GM12801 (cell line): Measurements from ENCODE around the gene ITGA11.

Experiments
- TF ChIP-seq, protein P1 (sequence below): IDR thresholded peaks from one replicate; pipeline ENCODE4 v1.5.1; 2011; ENCODE audit warnings: control low read depth; ENCODE audit not compliant: insufficient read length; ENCODE audit errors: extremely low read depth

The ITGA11 gene

DNA sequence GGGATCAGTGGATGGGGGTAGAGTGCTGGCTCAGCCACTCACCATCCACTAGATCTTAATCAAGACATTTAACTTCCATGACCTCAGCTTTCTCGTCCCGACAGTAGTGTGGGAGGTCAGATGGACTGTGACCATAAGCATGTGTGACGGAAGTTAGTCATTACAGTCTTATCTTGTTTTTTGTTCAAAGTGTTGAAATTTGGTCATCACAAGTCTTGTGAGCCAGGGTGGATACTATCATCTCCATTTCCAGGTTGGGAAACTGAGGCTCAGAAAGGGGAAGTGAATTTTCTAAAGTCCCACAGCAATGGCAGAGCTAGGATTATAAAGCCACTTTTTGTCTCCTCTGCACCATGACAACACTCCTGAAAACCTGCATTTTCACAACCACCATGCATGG is 32.0 kb upstream of the ITGA11 start:
- TF ChIP-seq, protein P1, sequence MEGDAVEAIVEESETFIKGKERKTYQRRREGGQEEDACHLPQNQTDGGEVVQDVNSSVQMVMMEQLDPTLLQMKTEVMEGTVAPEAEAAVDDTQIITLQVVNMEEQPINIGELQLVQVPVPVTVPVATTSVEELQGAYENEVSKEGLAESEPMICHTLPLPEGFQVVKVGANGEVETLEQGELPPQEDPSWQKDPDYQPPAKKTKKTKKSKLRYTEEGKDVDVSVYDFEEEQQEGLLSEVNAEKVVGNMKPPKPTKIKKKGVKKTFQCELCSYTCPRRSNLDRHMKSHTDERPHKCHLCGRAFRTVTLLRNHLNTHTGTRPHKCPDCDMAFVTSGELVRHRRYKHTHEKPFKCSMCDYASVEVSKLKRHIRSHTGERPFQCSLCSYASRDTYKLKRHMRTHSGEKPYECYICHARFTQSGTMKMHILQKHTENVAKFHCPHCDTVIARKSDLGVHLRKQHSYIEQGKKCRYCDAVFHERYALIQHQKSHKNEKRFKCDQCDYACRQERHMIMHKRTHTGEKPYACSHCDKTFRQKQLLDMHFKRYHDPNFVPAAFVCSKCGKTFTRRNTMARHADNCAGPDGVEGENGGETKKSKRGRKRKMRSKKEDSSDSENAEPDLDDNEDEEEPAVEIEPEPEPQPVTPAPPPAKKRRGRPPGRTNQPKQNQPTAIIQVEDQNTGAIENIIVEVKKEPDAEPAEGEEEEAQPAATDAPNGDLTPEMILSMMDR = no peak

DNA sequence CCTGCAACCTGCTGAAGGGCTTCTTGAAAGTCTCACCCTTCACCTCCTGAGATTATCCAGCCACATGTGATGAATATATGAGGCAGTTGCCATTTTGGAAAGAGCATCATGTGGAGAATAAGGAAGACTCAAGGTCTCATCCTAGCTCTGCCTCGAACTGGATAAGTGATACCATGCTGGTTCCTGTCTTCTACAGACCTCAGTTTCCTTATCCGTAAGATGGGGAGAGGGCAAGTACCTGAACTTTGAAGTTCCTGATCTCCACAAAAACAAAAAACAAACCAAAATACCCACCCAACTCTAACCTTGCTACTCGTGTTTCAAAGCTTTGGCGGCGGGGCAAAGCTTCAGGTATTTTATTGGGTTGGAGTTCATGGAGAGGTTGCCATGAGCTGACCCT is 31.5 kb upstream of the ITGA11 start:
- TF ChIP-seq, protein P1 = no peak

DNA sequence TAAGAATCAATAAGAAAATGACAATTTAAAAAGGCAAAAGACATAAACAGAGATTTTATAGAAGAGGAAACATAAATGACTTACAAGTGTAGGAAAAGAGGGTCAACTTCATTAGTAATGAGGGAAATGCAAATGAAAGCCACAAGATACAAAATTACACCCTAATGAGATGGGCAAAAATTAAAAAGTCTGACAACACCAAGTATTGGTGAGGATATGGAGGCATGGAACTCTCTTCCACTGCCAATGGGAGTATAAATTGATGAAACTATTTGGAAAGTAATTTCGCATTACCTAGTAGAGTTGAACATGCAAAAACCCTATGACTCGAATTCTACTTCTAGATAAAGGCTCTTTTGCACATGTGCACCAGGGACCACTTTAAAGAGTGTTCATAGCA is 28.2 kb upstream of the ITGA11 start:
- TF ChIP-seq, protein P1 = no peak

DNA sequence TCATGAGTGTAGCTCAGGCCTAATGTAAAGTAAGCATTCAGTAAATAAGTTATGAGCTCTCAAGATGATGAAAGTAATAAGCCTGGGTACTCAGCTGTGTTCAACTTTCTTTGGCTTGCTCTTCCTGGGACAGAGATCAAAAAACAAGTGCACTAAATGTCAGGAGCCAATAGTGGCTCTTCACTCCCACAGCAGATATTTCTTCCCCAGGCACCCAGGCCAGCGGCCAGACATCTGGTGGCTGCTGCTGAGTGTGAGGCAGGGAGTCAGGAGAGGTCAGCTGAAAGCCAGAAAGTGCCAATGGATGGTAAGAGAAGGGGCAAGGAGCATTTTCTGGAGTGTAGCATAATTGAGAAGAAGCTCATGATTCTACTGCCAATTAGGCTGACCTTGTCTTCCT is 18.2 kb upstream of the ITGA11 start:
- TF ChIP-seq, protein P1 = no peak

DNA sequence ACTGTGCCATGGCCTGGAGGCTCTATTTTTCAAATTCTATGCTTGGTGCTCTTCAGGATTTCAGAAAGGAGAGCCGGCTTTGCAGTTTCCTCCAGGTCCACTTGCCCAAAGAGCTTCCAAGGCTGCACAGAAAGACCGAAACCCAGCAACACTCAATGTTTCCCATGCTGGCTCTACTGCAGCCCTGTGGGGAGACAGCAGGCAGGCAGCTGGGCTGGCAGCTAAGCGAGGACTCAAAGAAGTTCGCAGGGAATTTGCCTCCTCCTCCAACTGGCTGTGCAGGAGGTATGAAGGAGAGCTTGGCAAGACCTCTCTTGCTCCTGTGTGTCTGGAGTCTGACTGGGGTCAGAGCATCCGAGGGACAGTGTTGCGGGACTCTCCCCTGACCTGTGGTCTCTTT is 17.4 kb upstream of the ITGA11 start:
- TF ChIP-seq, protein P1 = no peak

DNA sequence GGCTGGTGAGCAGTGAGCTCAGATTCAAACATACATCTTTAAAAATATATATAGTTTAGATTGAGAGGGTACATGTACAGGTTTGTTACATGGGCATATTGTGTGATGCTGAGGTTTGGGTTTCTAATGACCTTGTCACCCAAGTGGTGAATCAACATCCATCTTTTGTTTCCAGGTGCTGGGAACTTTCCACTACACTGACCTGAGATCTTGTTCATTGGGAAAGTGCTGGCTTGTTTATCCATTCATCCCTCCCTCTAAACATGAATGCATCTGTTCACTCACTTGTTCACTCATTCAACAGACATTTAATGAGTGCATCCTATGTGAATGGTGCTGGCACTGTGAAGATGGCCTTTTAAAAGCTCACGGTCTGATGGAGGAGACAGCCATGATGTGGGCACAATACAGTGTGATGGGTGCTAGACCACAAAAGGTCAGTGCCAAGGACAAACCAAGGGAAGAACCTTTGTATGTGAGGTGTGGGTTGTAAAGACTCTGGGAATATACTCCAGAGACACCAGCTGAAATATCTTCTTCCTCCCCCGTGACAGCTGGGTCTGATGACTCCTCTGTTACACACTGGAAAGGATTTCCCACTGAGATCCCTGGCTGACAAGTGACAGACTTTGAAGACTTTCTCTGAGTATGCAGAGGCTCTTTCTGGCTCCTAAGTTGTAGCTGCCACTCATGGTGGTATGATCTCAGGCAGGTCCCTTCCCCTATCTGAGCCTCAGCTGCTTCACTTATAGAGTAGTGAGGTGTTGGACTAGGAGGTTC is 16.2 kb upstream of the ITGA11 start:
- TF ChIP-seq, protein P1 = no peak

DNA sequence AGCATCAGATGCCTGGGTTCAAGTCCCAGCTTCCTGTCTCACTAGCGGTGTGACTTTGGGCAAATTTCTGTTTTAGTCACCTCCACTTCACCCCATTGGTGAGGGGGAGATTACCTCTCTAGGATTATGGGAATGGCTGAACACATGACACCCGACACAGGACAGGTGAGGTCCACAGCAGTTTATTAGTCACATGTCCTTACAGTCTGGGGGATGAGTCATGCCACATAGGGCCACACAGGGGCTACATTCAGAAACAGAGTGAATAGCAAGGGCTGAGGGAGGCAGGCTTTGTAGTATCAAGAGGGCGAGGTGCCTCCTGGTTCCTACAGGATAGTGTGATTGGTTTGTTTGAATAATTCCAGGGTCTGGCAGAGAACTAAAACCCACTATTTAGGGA is 15.2 kb upstream of the ITGA11 start:
- TF ChIP-seq, protein P1 = no peak

DNA sequence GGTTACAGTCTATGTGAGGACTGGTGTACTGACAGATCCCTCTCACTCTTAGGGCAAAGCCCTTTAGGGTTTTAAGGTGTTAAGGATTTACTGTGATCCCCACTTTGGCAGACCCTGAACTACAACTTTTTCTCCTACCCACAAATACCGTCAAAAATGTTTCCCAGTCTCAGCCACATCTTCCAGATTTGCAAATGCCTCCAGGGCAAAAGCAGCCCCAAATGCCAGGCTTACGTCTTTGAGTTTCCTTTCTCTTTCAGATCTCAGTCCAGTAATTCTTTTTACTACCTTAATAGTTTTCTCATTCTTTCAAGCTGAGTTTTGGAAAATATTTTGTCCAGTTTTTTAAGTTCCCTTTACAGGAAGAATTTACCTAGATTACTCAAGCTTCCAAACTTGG is 13.4 kb upstream of the ITGA11 start:
- TF ChIP-seq, protein P1 = no peak
